GM18526 (cell line): ENCODE measurements around the gene DAP.

Source experiments
- POLR2A ChIP-seq: IDR thresholded peaks from 3 replicates; pipeline ENCODE4 v1.6.1; 2011; ENCODE audit not compliant: insufficient read length; ENCODE audit errors: extremely low read depth

DAP gene

GRCh38 chr5:10710513-10711128, 50.4 kb downstream of the DAP start:
- TF ChIP-seq POLR2A: no peak

GRCh38 chr5:10709933-10710332, 51.1 kb downstream of the DAP start:
- TF ChIP-seq POLR2A: no peak

- TF ChIP-seq POLR2A: no peak
Measured at GRCh38 chr5:10709409-10709808, 51.6 kb downstream of the DAP start.

GRCh38 chr5:10708189-10708944, 52.7 kb downstream of the DAP start:
- no peak for TF ChIP-seq POLR2A

GRCh38 chr5:10707198-10708142, 53.6 kb downstream of the DAP start:
- TF ChIP-seq POLR2A: no peak

GRCh38 chr5:10706326-10706725, 54.7 kb downstream of the DAP start:
- no peak for TF ChIP-seq POLR2A

- no peak for TF ChIP-seq POLR2A
Measured at GRCh38 chr5:10705747-10706146, 55.3 kb downstream of the DAP start.

GRCh38 chr5:10704949-10705621, 55.9 kb downstream of the DAP start:
- TF ChIP-seq POLR2A: no peak

- no peak for TF ChIP-seq POLR2A
Measured at GRCh38 chr5:10703676-10704075, 57.4 kb downstream of the DAP start.

GRCh38 chr5:10702911-10703491, 58.0 kb downstream of the DAP start:
- TF ChIP-seq POLR2A: no peak

GRCh38 chr5:10702040-10702629, 58.9 kb downstream of the DAP start:
- TF ChIP-seq POLR2A: no peak

- TF ChIP-seq POLR2A: no peak
Measured at GRCh38 chr5:10701567-10702039, 59.4 kb downstream of the DAP start.

GRCh38 chr5:10700516-10700915, 60.5 kb downstream of the DAP start:
- TF ChIP-seq POLR2A: no peak

- TF ChIP-seq POLR2A: no peak
Measured at GRCh38 chr5:10699987-10700386, 61.0 kb downstream of the DAP start.
